Gastroesophageal sphincter (tissue), 3 donors: Measurements from ENCODE around the gene CPEB1.

ENCODE experiments used
- CTCF ChIP-seq, 4 experiments: fragments of 200-600 bp in 2 of 4; fragments of 450-650 bp in 2 of 4; sonication (generic) in 1 of 4; IDR thresholded peaks; one replicate each; pipeline ENCODE4 v1.5.1; 2017 to 2019; ENCODE audit warnings: antibody characterized with exemption in 4 of 4, mild to moderate bottlenecking in 2 of 4, moderate library complexity in 2 of 4
- POLR2A ChIP-seq, 2 donors: fragments of 450-650 bp; IDR thresholded peaks; one replicate each; pipeline ENCODE4 v1.6.1; 2017; ENCODE audit warnings: antibody characterized with exemption in 2 of 2, mild to moderate bottlenecking in 2 of 2, moderate library complexity in 1 of 2
- POLR2AphosphoS5 ChIP-seq: sonication (generic); formaldehyde crosslinking; IDR thresholded peaks from one replicate; pipeline ENCODE4 v1.6.1; 2017; ENCODE audit warnings: antibody characterized with exemption

GRCh38 chr15:82530006-82530405, 117.2 kb downstream of the CPEB1 start:
- TF ChIP-seq CTCF (IDR thresholded peaks at IDR 0.05) (no peak), POLR2AphosphoS5 (no peak), POLR2A (IDR thresholded peaks at IDR 0.05) (no peak)
